A549 (cell line): ENCODE measurements around the gene COL2A1. TPM values are rescaled to one million over a fixed set of nuclear protein-coding genes. Genes with fewer than 3 reads are reported as not detected.

Experiments used
- ATAC-seq, 2 experiments: fragments of 200-7000 bp in 1 of 2; fragments of >200 bp in 1 of 2; cut with Nextera tagmentation in 1 of 2; cut with Tn5 transposase in 1 of 2; 3 replicates each; pipeline versions ENCODE4 v1.8.0 to v1.9.1; 2018 to 2020; ENCODE audit warnings: mild to moderate bottlenecking in 1 of 2, moderate library complexity in 1 of 2
- CTCF ChIA-PET: fragments of 300-600 bp; sonication (Branson Sonifier 250); formaldehyde crosslinking; extraction: SDS; loops from one replicate; lab custom pipeline; 2021; ENCODE audit warnings: antibody characterized with exemption, inconsistent platforms; lab: Yijun Ruan, JAX
- POLR2A ChIA-PET: fragments of 350-600 bp; formaldehyde crosslinking; extraction: SDS; loops from one replicate; lab custom pipeline; 2021; ENCODE audit warnings: antibody characterized with exemption, inconsistent platforms; lab: Yijun Ruan, JAX
- DNase-seq, 2 experiments: peaks; one replicate each; pipeline versions ENCODE4 v3.0.0 to v3.0.0-alpha.2; 2011 to 2016; ENCODE audit warnings: low read depth in 1 of 2, low spot score in 1 of 2
- FAIRE-seq: peaks from 2 replicates; lab custom pipeline; 2011; peaks lifted over from hg19 to GRCh38; lab: Jason Lieb, UNC
- H3K27ac ChIP-seq, 2 experiments: fragments of >200 bp; sonication (Bioruptor Twin); formaldehyde crosslinking; 3 replicates each; pipeline ENCODE4 v1.5.1; 2016 to 2017
- H3K4me1 ChIP-seq: fragments of >200 bp; sonication (Bioruptor Twin); formaldehyde crosslinking; 3 replicates; pipeline ENCODE4 v1.6.1; 2016
- H3K4me2 ChIP-seq: fragments of >200 bp; sonication (Bioruptor Twin); formaldehyde crosslinking; 3 replicates; pipeline ENCODE4 v1.6.1; 2016
- H3K4me3 ChIP-seq: fragments of >200 bp; sonication (Bioruptor Twin); formaldehyde crosslinking; 3 replicates; pipeline ENCODE4 v1.5.1; 2016
- H3K9me3 ChIP-seq: fragments of >200 bp; sonication (Bioruptor Twin); formaldehyde crosslinking; 3 replicates; pipeline ENCODE4 v1.6.1; 2016
- CBX2 ChIP-seq: fragments of 200-600 bp; sonication (generic); IDR thresholded peaks from 2 replicates; pipeline ENCODE4 v1.6.1; 2016; ENCODE audit warnings: low read depth, mild to moderate bottlenecking, borderline replicate concordance
- CHD2 ChIP-seq: fragments of 150-350 bp; IDR thresholded peaks from 2 replicates; pipeline ENCODE4 v1.6.1; 2014; ENCODE audit warnings: low read length; ENCODE audit not compliant: partially characterized antibody
- EHF ChIP-seq: fragments of 250-450 bp; sonication (Bioruptor Pico); IDR thresholded peaks from 2 replicates; pipeline ENCODE4 v1.5.0; 2020; ENCODE audit warnings: mild to moderate bottlenecking
- FOSB ChIP-seq: fragments of 250-450 bp; sonication (Bioruptor Pico); IDR thresholded peaks from 2 replicates; pipeline ENCODE4 v1.5.0; 2020; ENCODE audit warnings: mild to moderate bottlenecking, moderate library complexity
- FOSL2 ChIP-seq, 2 experiments: fragments of 450-650 bp in 1 of 2; fragments of >200 bp in 1 of 2; sonication (Bioruptor Twin) in 1 of 2; formaldehyde crosslinking; IDR thresholded peaks; 2 replicates each; pipeline versions ENCODE4 v1.5.0 to v1.6.1; 2016 to 2020; ENCODE audit warnings: mild to moderate bottlenecking in 1 of 2, moderate library complexity in 1 of 2
- HDAC2 ChIP-seq: fragments of 200-600 bp; sonication (generic); IDR thresholded peaks from 2 replicates; pipeline ENCODE4 v1.6.1; 2016
- HEYL ChIP-seq: fragments of 250-450 bp; sonication (Bioruptor Pico); IDR thresholded peaks from 2 replicates; pipeline ENCODE4 v1.8.0; 2021; ENCODE audit warnings: mild to moderate bottlenecking, moderate library complexity
- HOXB13 ChIP-seq: fragments of 250-450 bp; sonication (Bioruptor Pico); IDR thresholded peaks from 2 replicates; pipeline ENCODE4 v1.5.0; 2020; ENCODE audit warnings: low read depth, mild to moderate bottlenecking, moderate library complexity
- HOXB5 ChIP-seq: fragments of 250-450 bp; sonication (Bioruptor Pico); IDR thresholded peaks from 2 replicates; pipeline ENCODE4 v1.5.0; 2020; ENCODE audit warnings: mild to moderate bottlenecking, moderate library complexity
- KDM1A ChIP-seq: fragments of 200-600 bp; sonication (generic); IDR thresholded peaks from 2 replicates; pipeline ENCODE4 v1.6.1; 2016; ENCODE audit warnings: low read depth, mild to moderate bottlenecking
- KDM5A ChIP-seq: fragments of 200-600 bp; sonication (generic); IDR thresholded peaks from 2 replicates; pipeline ENCODE4 v1.6.1; 2016; ENCODE audit warnings: antibody characterized with exemption, mild to moderate bottlenecking
- MAFK ChIP-seq: fragments of 450-650 bp; IDR thresholded peaks from 2 replicates; pipeline ENCODE4 v1.6.1; 2014; ENCODE audit not compliant: partially characterized antibody
- MAZ ChIP-seq: fragments of 150-350 bp; IDR thresholded peaks from 2 replicates; pipeline ENCODE4 v1.6.1; 2014; ENCODE audit warnings: antibody characterized with exemption, low read depth, low read length, borderline replicate concordance
- NPAS2 ChIP-seq: fragments of 250-450 bp; sonication (Bioruptor Pico); IDR thresholded peaks from 2 replicates; pipeline ENCODE4 v1.8.0; 2022; ENCODE audit warnings: mild to moderate bottlenecking, moderate library complexity, borderline replicate concordance
- POLR2AphosphoS2 ChIP-seq: conservative IDR thresholded peaks from 2 replicates; pipeline ENCODE4 v1.6.1; 2012; ENCODE audit warnings: low read length, improper control_type of control experiment, inconsistent platforms
- RARB ChIP-seq: fragments of 250-450 bp; sonication (Bioruptor Pico); IDR thresholded peaks from 2 replicates; pipeline ENCODE4 v1.8.0; 2021; ENCODE audit warnings: mild to moderate bottlenecking, moderate library complexity
- RCOR1 ChIP-seq: fragments of 150-350 bp; IDR thresholded peaks from 2 replicates; pipeline ENCODE4 v1.6.1; 2014; ENCODE audit warnings: antibody characterized with exemption, low read length, low read depth
- RNF2 ChIP-seq: fragments of 200-600 bp; sonication (generic); IDR thresholded peaks from 2 replicates; pipeline ENCODE4 v1.6.1; 2016; ENCODE audit warnings: low read depth, mild to moderate bottlenecking, antibody characterized with exemption, moderate library complexity, borderline replicate concordance
- TFCP2L1 ChIP-seq: fragments of 250-450 bp; sonication (Bioruptor Pico); IDR thresholded peaks from 2 replicates; pipeline ENCODE4 v1.5.0; 2021; ENCODE audit warnings: mild to moderate bottlenecking
- TP53 ChIP-seq: fragments of 250-450 bp; sonication (Bioruptor Pico); IDR thresholded peaks from 2 replicates; pipeline ENCODE4 v1.5.0; 2021; ENCODE audit warnings: mild to moderate bottlenecking, moderate library complexity
- ZC3H11A ChIP-seq: fragments of 450-650 bp; IDR thresholded peaks from 2 replicates; pipeline ENCODE4 v1.6.1; 2014; ENCODE audit warnings: antibody characterized with exemption, mild to moderate bottlenecking
- ZFP36 ChIP-seq: fragments of 450-650 bp; IDR thresholded peaks from 2 replicates; pipeline ENCODE4 v1.6.1; 2014; ENCODE audit warnings: borderline replicate concordance; ENCODE audit not compliant: partially characterized antibody
- WGBS: methylation state at CpG from one replicate; pipeline ENCODE4 v1.1.6; 2017; ENCODE audit errors: missing lambda C conversion rate; 5-methylcytosine and 5-hydroxymethylcytosine counted together
- polyA minus RNA-seq: library from RNA; depleted of rRNA, polyadenylated mRNA; stranded (reverse); fragments of >200 nt; gene quantifications from 2 replicates; pipeline ENCODE4 v1.2.3, GENCODE V29; 2011; rRNA and poly(A)+ RNA removed
- polyA plus RNA-seq, 4 experiments: library from polyadenylated mRNA; depleted of rRNA in 3 of 4; stranded (reverse); fragments of >200 nt; fragmentation: RNase III in 1 of 4; extraction: RNeasy Plus Mini Kit Qiagen cat#74134 plus additional on column Dnase treatment in 1 of 4; gene quantifications; 2 replicates in 3 of 4; 3 replicates in 1 of 4; pipeline ENCODE4 v1.2.3, GENCODE V29; 2011 to 2017
- TF ChIP-seq, protein P1 (sequence below): fragments of 150-350 bp; IDR thresholded peaks from 2 replicates; pipeline ENCODE4 v1.6.1; 2014; ENCODE audit warnings: low read depth, mild to moderate bottlenecking, low read length
- TF ChIP-seq, protein P2 (sequence below): fragments of 250-450 bp; sonication (Bioruptor Pico); IDR thresholded peaks from 2 replicates; pipeline ENCODE4 v1.5.0; 2021; ENCODE audit warnings: mild to moderate bottlenecking, moderate library complexity, borderline replicate concordance
- TF ChIP-seq, protein P3 (sequence below): fragments of >200 bp; sonication (Bioruptor Twin); formaldehyde crosslinking; IDR thresholded peaks from 3 replicates; pipeline ENCODE4 v1.5.1; 2016
- TF ChIP-seq, protein P4 (sequence below): IDR thresholded peaks from 2 replicates; pipeline ENCODE4 v1.6.1; 2012; ENCODE audit warnings: low read depth, borderline replicate concordance
- TF ChIP-seq, protein P5 (sequence below): fragments of 250-450 bp; sonication (Bioruptor Pico); IDR thresholded peaks from 2 replicates; pipeline ENCODE4 v1.5.0; 2020; ENCODE audit warnings: low read depth, mild to moderate bottlenecking, moderate library complexity

COL2A1 gene
- polyA plus RNA-seq (2011; rRNA removed) = 0.01 TPM in 1 of 2 replicates, not detected in the other
- not detected in 2 replicates for polyA plus RNA-seq (2012; cell fraction: cytosol; rRNA removed)
- 0.05 and 0.16 TPM in 2 replicates for polyA plus RNA-seq (2012; cell fraction: nucleus; rRNA removed)
- not detected in 3 replicates for polyA plus RNA-seq (2017; fragmentation: RNase III; extraction: RNeasy Plus Mini Kit Qiagen cat#74134 plus additional on column Dnase treatment)
- not detected in 2 replicates for polyA minus RNA-seq

DNA sequence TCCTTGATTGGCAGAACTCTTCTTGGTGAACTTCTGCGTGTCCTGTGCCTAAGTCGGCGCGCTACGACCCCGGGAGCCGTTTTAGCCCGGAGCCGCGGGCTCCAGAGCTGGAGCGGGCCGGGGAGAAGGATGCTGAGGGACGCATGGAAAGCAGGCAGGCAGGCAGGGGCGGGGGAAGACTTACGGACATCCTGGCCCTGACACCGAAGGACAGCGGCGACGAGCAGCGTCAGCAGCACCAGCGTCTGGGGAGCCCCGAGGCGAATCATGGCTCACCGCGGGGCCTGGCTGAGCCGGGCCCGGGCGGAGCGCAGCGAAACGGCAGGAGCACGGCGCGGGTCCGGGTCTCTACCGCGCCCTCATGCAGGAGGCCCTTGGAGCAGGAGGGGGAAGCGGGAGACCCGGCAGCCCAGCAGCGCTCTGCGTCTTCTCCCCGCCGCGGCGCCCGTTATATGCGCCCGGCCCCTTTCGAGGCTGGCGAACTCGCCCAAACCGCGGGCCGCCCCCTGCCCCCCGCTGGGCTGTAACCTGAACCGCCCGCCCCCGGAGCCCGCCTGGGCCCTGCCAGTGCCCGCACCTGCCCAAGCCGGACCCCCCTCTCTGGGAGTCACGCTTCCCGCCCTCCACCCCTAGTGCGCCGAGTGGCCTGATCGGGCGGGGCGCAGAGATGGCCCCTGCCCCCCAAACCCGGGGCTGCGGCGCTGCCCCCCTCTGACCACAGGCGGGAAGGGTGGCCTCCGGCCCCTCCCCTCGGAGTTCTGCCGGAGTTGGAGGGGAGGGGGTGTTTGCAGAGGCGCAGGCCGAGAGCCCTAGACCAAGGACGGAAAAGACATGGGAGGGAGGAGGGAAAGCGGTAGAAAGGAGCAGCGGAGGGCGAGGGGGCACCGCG, at the start of gene COL2A1:
COL2A1 (minus strand) TSS at position 424 of the 889 bp plus-strand sequence; CDS start at position 269, 155 bp downstream.
- CTCF ChIA-PET = interaction anchor here (2.0 kb wide), 1 partner anchor 55 kb away, joined by 5 read pairs; no protein-coding TSS in a partner anchor
- POLR2A ChIA-PET = no interaction called here
- DNase-seq (peak; percentile 35 to 39), FAIRE-seq (no peak), ATAC-seq (peak in 1 of 2 experiments; percentile 43; a peak in 3 of 6 replicates)
- Histone ChIP-seq H3K4me2 (peak within 1 kb of the TSS; percentile 94), H3K9me3 (no peaks in the 10 kb centered on the region), H3K4me3 (peak within 1 kb of the TSS; percentile 46), H3K27ac (no peak within 1 kb of the TSS), H3K4me1 (peaks cover 28% of the 10 kb centered on the region)
- TF ChIP-seq HDAC2 (no peak), RNF2 (no peak), MAFK (no peak), FOSL2 (IDR thresholded peaks at IDR 0.05) (no peak), FOSL2 (CRISPR knock-in tag; IDR thresholded peaks at IDR 0.05) (no peak), CBX2 (no peak), EHF (CRISPR knock-in tag) (no peak), ZC3H11A (no peak), TP53 (CRISPR knock-in tag) (no peak), KDM1A (no peak), HOXB13 (CRISPR knock-in tag) (no peak), RCOR1 (no peak), MAZ (no peak), TFCP2L1 (CRISPR knock-in tag) (no peak)
- TF ChIP-seq, protein P1, sequence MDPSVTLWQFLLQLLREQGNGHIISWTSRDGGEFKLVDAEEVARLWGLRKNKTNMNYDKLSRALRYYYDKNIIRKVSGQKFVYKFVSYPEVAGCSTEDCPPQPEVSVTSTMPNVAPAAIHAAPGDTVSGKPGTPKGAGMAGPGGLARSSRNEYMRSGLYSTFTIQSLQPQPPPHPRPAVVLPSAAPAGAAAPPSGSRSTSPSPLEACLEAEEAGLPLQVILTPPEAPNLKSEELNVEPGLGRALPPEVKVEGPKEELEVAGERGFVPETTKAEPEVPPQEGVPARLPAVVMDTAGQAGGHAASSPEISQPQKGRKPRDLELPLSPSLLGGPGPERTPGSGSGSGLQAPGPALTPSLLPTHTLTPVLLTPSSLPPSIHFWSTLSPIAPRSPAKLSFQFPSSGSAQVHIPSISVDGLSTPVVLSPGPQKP = no peak
- TF ChIP-seq, protein P2, sequence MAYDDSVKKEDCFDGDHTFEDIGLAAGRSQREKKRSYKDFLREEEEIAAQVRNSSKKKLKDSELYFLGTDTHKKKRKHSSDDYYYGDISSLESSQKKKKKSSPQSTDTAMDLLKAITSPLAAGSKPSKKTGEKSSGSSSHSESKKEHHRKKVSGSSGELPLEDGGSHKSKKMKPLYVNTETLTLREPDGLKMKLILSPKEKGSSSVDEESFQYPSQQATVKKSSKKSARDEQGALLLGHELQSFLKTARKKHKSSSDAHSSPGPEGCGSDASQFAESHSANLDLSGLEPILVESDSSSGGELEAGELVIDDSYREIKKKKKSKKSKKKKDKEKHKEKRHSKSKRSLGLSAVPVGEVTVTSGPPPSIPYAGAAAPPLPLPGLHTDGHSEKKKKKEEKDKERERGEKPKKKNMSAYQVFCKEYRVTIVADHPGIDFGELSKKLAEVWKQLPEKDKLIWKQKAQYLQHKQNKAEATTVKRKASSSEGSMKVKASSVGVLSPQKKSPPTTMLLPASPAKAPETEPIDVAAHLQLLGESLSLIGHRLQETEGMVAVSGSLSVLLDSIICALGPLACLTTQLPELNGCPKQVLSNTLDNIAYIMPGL (CRISPR knock-in tag) = no peak
- TF ChIP-seq, protein P3, sequence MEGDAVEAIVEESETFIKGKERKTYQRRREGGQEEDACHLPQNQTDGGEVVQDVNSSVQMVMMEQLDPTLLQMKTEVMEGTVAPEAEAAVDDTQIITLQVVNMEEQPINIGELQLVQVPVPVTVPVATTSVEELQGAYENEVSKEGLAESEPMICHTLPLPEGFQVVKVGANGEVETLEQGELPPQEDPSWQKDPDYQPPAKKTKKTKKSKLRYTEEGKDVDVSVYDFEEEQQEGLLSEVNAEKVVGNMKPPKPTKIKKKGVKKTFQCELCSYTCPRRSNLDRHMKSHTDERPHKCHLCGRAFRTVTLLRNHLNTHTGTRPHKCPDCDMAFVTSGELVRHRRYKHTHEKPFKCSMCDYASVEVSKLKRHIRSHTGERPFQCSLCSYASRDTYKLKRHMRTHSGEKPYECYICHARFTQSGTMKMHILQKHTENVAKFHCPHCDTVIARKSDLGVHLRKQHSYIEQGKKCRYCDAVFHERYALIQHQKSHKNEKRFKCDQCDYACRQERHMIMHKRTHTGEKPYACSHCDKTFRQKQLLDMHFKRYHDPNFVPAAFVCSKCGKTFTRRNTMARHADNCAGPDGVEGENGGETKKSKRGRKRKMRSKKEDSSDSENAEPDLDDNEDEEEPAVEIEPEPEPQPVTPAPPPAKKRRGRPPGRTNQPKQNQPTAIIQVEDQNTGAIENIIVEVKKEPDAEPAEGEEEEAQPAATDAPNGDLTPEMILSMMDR = no peak
- TF ChIP-seq, protein P4, sequence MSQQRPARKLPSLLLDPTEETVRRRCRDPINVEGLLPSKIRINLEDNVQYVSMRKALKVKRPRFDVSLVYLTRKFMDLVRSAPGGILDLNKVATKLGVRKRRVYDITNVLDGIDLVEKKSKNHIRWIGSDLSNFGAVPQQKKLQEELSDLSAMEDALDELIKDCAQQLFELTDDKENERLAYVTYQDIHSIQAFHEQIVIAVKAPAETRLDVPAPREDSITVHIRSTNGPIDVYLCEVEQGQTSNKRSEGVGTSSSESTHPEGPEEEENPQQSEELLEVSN = no peak
- WGBS = 14% methylated on average over 51 of the region's 83 CpGs

DNA sequence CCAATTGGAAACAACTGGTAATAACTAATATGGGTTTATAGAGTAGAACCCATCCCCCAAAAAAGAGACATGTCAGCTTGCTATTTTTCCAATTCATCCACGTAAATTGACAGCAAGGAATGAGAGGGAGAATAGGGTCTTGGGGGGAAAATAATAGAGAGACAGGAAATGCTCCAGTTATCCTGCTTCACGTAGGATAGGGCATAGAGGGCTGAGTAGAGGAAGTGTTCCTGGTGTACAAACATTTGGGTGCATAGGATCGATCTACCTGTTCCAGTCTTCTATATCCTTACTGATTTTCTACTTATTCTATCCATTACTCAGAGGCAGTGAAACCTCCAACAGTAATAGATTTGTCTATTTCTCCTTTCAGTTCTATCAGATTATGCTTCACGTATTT, 49.6 kb upstream of the COL2A1 start:
- CTCF ChIA-PET = interaction anchor here (0.5 to 1.1 kb wide), 4 partner anchors 10 to 112 kb away, joined by 3 to 4 read pairs (median 3); no protein-coding TSS in a partner anchor
- Histone ChIP-seq H3K4me2 (no peak overlapping the region), H3K4me3 (no peak overlapping the region), H3K27ac (no peak overlapping the region), H3K4me1 (no peaks in the 10 kb centered on the region), H3K9me3 (peaks cover 5% of the 10 kb centered on the region)
- no peak for ATAC-seq
- no peak for DNase-seq
- WGBS = 96% methylated on average over 4 of the region's 4 CpGs
- FAIRE-seq = no peak
- POLR2A ChIA-PET = no interaction called here
- TF ChIP-seq HOXB5 = no peak
- no peak for TF ChIP-seq RARB
- TF ChIP-seq, protein P5, sequence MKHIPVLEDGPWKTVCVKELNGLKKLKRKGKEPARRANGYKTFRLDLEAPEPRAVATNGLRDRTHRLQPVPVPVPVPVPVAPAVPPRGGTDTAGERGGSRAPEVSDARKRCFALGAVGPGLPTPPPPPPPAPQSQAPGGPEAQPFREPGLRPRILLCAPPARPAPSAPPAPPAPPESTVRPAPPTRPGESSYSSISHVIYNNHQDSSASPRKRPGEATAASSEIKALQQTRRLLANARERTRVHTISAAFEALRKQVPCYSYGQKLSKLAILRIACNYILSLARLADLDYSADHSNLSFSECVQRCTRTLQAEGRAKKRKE (CRISPR knock-in tag) = no peak
- no peak for TF ChIP-seq ZC3H11A
- TF ChIP-seq NPAS2 (CRISPR knock-in tag) = no peak
- TF ChIP-seq TFCP2L1 (CRISPR knock-in tag) = no peak
- no peak for TF ChIP-seq ZFP36
- TF ChIP-seq TP53 (CRISPR knock-in tag) = no peak
- TF ChIP-seq, protein P4 = no peak
- no peak for TF ChIP-seq CHD2
- TF ChIP-seq KDM1A = no peak
- TF ChIP-seq FOSB (CRISPR knock-in tag) = no peak
- no peak for TF ChIP-seq EHF (CRISPR knock-in tag)
- TF ChIP-seq POLR2AphosphoS2 = no peak
- no peak for TF ChIP-seq KDM5A
- no peak for TF ChIP-seq HDAC2
- no peak for TF ChIP-seq HEYL (CRISPR knock-in tag)
